Panc1 (cell line): ENCODE measurements around the gene APCDD1L.

ENCODE experiments used
- CTCF ChIP-seq: fragments of 450-650 bp; IDR thresholded peaks from 2 replicates; pipeline ENCODE4 v1.5.1; 2017; ENCODE audit warnings: mild to moderate bottlenecking
- TCF7L2 ChIP-seq: IDR thresholded peaks from 2 replicates; pipeline ENCODE4 v1.6.1; 2011; ENCODE audit warnings: mild to moderate bottlenecking, low read depth, low read length, inconsistent platforms

- TF ChIP-seq CTCF (no peak), TCF7L2 (no peak)
Measured at GRCh38 chr20:58471193-58472164, 43.7 kb downstream of the APCDD1L start.
